A549 (cell line): ENCODE measurements around the gene PNRC2. TPM values are rescaled to one million over a fixed set of nuclear protein-coding genes. Genes with fewer than 3 reads are reported as not detected.
A peak's percentile ranks its signal among the peaks of the same experiment; 100 is the strongest.

ENCODE experiments used
- ATAC-seq, 2 experiments: fragments of 200-7000 bp in 1 of 2; fragments of >200 bp in 1 of 2; cut with Nextera tagmentation in 1 of 2; cut with Tn5 transposase in 1 of 2; 3 replicates each; pipeline versions ENCODE4 v1.8.0 to v1.9.1; 2018 to 2020; ENCODE audit warnings: mild to moderate bottlenecking in 1 of 2, moderate library complexity in 1 of 2
- CTCF ChIA-PET: fragments of 300-600 bp; sonication (Branson Sonifier 250); formaldehyde crosslinking; extraction: SDS; loops from one replicate; lab custom pipeline; 2021; ENCODE audit warnings: antibody characterized with exemption, inconsistent platforms; lab: Yijun Ruan, JAX
- POLR2A ChIA-PET: fragments of 350-600 bp; formaldehyde crosslinking; extraction: SDS; loops from one replicate; lab custom pipeline; 2021; ENCODE audit warnings: antibody characterized with exemption, inconsistent platforms; lab: Yijun Ruan, JAX
- DNase-seq, 2 experiments: peaks; one replicate each; pipeline versions ENCODE4 v3.0.0 to v3.0.0-alpha.2; 2011 to 2016; ENCODE audit warnings: low read depth in 1 of 2, low spot score in 1 of 2
- FAIRE-seq: peaks from 2 replicates; lab custom pipeline; 2011; peaks lifted over from hg19 to GRCh38; lab: Jason Lieb, UNC
- H3K27ac ChIP-seq, 2 experiments: fragments of >200 bp; sonication (Bioruptor Twin); formaldehyde crosslinking; 3 replicates each; pipeline ENCODE4 v1.5.1; 2016 to 2017
- H3K4me1 ChIP-seq: fragments of >200 bp; sonication (Bioruptor Twin); formaldehyde crosslinking; 3 replicates; pipeline ENCODE4 v1.6.1; 2016
- H3K4me2 ChIP-seq: fragments of >200 bp; sonication (Bioruptor Twin); formaldehyde crosslinking; 3 replicates; pipeline ENCODE4 v1.6.1; 2016
- H3K4me3 ChIP-seq: fragments of >200 bp; sonication (Bioruptor Twin); formaldehyde crosslinking; 3 replicates; pipeline ENCODE4 v1.5.1; 2016
- H3K9me3 ChIP-seq: fragments of >200 bp; sonication (Bioruptor Twin); formaldehyde crosslinking; 3 replicates; pipeline ENCODE4 v1.6.1; 2016
- BCL3 ChIP-seq: fragments of >200 bp; sonication (Bioruptor Twin); formaldehyde crosslinking; IDR thresholded peaks from 3 replicates; pipeline ENCODE4 v1.6.1; 2016
- BHLHE40 ChIP-seq: IDR thresholded peaks from 2 replicates; pipeline ENCODE4 v1.6.1; 2012; ENCODE audit warnings: low read depth, low read length, inconsistent platforms
- CBX8 ChIP-seq: fragments of 200-600 bp; sonication (generic); IDR thresholded peaks from 2 replicates; pipeline ENCODE4 v1.6.1; 2016
- CHD4 ChIP-seq: fragments of 200-600 bp; sonication (generic); IDR thresholded peaks from 2 replicates; pipeline ENCODE4 v1.6.1; 2016; ENCODE audit warnings: antibody characterized with exemption, mild to moderate bottlenecking, borderline replicate concordance
- CTCF ChIP-seq: fragments of >200 bp; sonication (Bioruptor Twin); formaldehyde crosslinking; IDR thresholded peaks from 3 replicates; pipeline ENCODE4 v1.5.1; 2016
- HMGXB4 ChIP-seq: fragments of 250-450 bp; sonication (Bioruptor Pico); IDR thresholded peaks from 2 replicates; pipeline ENCODE4 v1.5.0; 2021; ENCODE audit warnings: mild to moderate bottlenecking, moderate library complexity, borderline replicate concordance
- HOXA7 ChIP-seq: fragments of 250-450 bp; sonication (Bioruptor Pico); IDR thresholded peaks from 2 replicates; pipeline ENCODE4 v1.5.0; 2020; ENCODE audit warnings: mild to moderate bottlenecking, moderate library complexity
- HOXB13 ChIP-seq: fragments of 250-450 bp; sonication (Bioruptor Pico); IDR thresholded peaks from 2 replicates; pipeline ENCODE4 v1.5.0; 2020; ENCODE audit warnings: low read depth, mild to moderate bottlenecking, moderate library complexity
- HOXB5 ChIP-seq: fragments of 250-450 bp; sonication (Bioruptor Pico); IDR thresholded peaks from 2 replicates; pipeline ENCODE4 v1.5.0; 2020; ENCODE audit warnings: mild to moderate bottlenecking, moderate library complexity
- KDM5A ChIP-seq: fragments of 200-600 bp; sonication (generic); IDR thresholded peaks from 2 replicates; pipeline ENCODE4 v1.6.1; 2016; ENCODE audit warnings: antibody characterized with exemption, mild to moderate bottlenecking
- MAFK ChIP-seq: fragments of 450-650 bp; IDR thresholded peaks from 2 replicates; pipeline ENCODE4 v1.6.1; 2014; ENCODE audit not compliant: partially characterized antibody
- MAX ChIP-seq: IDR thresholded peaks from 2 replicates; pipeline ENCODE4 v1.6.1; 2012
- MAZ ChIP-seq: fragments of 150-350 bp; IDR thresholded peaks from 2 replicates; pipeline ENCODE4 v1.6.1; 2014; ENCODE audit warnings: antibody characterized with exemption, low read depth, low read length, borderline replicate concordance
- RAD21 ChIP-seq, 2 experiments: fragments of >200 bp in 1 of 2; sonication (Bioruptor Twin) in 1 of 2; formaldehyde crosslinking in 1 of 2; IDR thresholded peaks in 1 of 2; conservative IDR thresholded peaks in 1 of 2; 2 replicates in 1 of 2; 3 replicates in 1 of 2; pipeline ENCODE4 v1.6.1; 2012 to 2018; ENCODE audit warnings: inconsistent platforms in 1 of 2
- RARB ChIP-seq: fragments of 250-450 bp; sonication (Bioruptor Pico); IDR thresholded peaks from 2 replicates; pipeline ENCODE4 v1.8.0; 2021; ENCODE audit warnings: mild to moderate bottlenecking, moderate library complexity
- REST ChIP-seq: fragments of 200-600 bp; sonication (generic); IDR thresholded peaks from 2 replicates; pipeline ENCODE4 v1.6.1; 2016; ENCODE audit warnings: antibody characterized with exemption, mild to moderate bottlenecking, moderate library complexity
- SMC3 ChIP-seq: fragments of >200 bp; sonication (Bioruptor Twin); formaldehyde crosslinking; IDR thresholded peaks from 3 replicates; pipeline ENCODE4 v1.6.1; 2018; ENCODE audit warnings: inconsistent platforms
- ZFP36 ChIP-seq: fragments of 450-650 bp; IDR thresholded peaks from 2 replicates; pipeline ENCODE4 v1.6.1; 2014; ENCODE audit warnings: borderline replicate concordance; ENCODE audit not compliant: partially characterized antibody
- WGBS: methylation state at CpG from one replicate; pipeline ENCODE4 v1.1.6; 2017; ENCODE audit errors: missing lambda C conversion rate; 5-methylcytosine and 5-hydroxymethylcytosine counted together
- polyA plus RNA-seq, 4 experiments: library from polyadenylated mRNA; depleted of rRNA in 3 of 4; stranded (reverse); fragments of >200 nt; fragmentation: RNase III in 1 of 4; extraction: RNeasy Plus Mini Kit Qiagen cat#74134 plus additional on column Dnase treatment in 1 of 4; gene quantifications; 2 replicates in 3 of 4; 3 replicates in 1 of 4; pipeline ENCODE4 v1.2.3, GENCODE V29; 2011 to 2017

PNRC2 gene
- polyA plus RNA-seq, 2 of the 4 experiments (the other 2 are of a cell fraction): 36.1 to 106 TPM

GRCh38 chr1:23916209-23917131, 43.2 kb upstream of the PNRC2 start:
- CTCF ChIA-PET: interaction anchor here (0.5 to 2.8 kb wide), 35 partner anchors 12 to 235 kb away, joined by 3 to 22 read pairs (median 3); partner anchors contain the start of genes FUCA1 and LYPLA2
- POLR2A ChIA-PET: interaction anchor here (0.5 to 1.0 kb wide), 2 partner anchors 120 to 144 kb away, joined by 3 read pairs; no protein-coding TSS in a partner anchor
- WGBS: 49% methylated on average over 12 of the region's 12 CpGs
- H3K9me3 ChIP-seq: no peaks in the 10 kb centered on the region
- FAIRE-seq (no peak), DNase-seq (peak; percentile 57 to 81), ATAC-seq (peak; percentile 96 to 97)
- H3K4me2 ChIP-seq: no peak overlapping the region
- peaks cover 16% of the 10 kb centered on the region for H3K4me1 ChIP-seq
- H3K27ac ChIP-seq: peak overlapping the region in 1 of 2 experiments; percentile 63; a peak in 2 of 6 replicates
- no peak overlapping the region for H3K4me3 ChIP-seq
- TF ChIP-seq RARB (CRISPR knock-in tag): no peak
- peak; percentile 72 to 85 for TF ChIP-seq RAD21 (conservative IDR thresholded peaks at IDR 0.05 in 1 of 2, IDR thresholded peaks at IDR 0.05 in 1 of 2)
- TF ChIP-seq SMC3: peak; percentile 50
- peak; percentile 61 for TF ChIP-seq CTCF
- TF ChIP-seq HOXB13 (CRISPR knock-in tag): no peak

- 87% methylated on average over 8 of the region's 8 CpGs for WGBS
- CTCF ChIA-PET: no interaction called here
- H3K4me2 ChIP-seq: no peak overlapping the region
Measured at GRCh38 chr1:23922321-23922943, 37.2 kb upstream of the PNRC2 start.

GRCh38 chr1:23923592-23924499, 35.8 kb upstream of the PNRC2 start:
- no peak overlapping the region for H3K27ac ChIP-seq
- FAIRE-seq: no peak
- WGBS: 69% methylated on average over 8 of the region's 8 CpGs
- ATAC-seq: no peak
- CTCF ChIA-PET: interaction anchor here (0.8 kb wide), 1 partner anchor 10 kb away, joined by 3 read pairs; the partner anchor contains the start of gene CNR2
- DNase-seq: no peak
- H3K4me1 ChIP-seq: peaks cover 21% of the 10 kb centered on the region
- H3K9me3 ChIP-seq: no peaks in the 10 kb centered on the region
- POLR2A ChIA-PET: no interaction called here
- TF ChIP-seq REST (no peak), MAX (no peak), SMC3 (no peak), MAZ (no peak), ZFP36 (peak; percentile 28), MAFK (no peak), HMGXB4 (CRISPR knock-in tag) (no peak)
- H3K4me3 ChIP-seq: no peak overlapping the region
- no peak overlapping the region for H3K4me2 ChIP-seq

More at GRCh38 chr1:23922321-23922943, 37.2 kb upstream of the PNRC2 start:
- Histone ChIP-seq H3K4me1 (peaks cover 21% of the 10 kb centered on the region), H3K9me3 (no peaks in the 10 kb centered on the region), H3K4me3 (no peak overlapping the region), H3K27ac (no peak overlapping the region)
- TF ChIP-seq HOXA7 (CRISPR knock-in tag) (no peak), MAX (no peak), BCL3 (no peak), MAFK (no peak), KDM5A (no peak), BHLHE40 (no peak), CBX8 (no peak), HOXB5 (CRISPR knock-in tag) (no peak), CHD4 (no peak)
- POLR2A ChIA-PET: no interaction called here
- ATAC-seq: no peak
- FAIRE-seq: no peak
- DNase-seq: no peak
